GM23338 (cell line): Measurements from ENCODE around the gene RASL11A. TPM values are rescaled to one million over a fixed set of nuclear protein-coding genes. Genes with fewer than 3 reads are reported as not detected.

Experiments used
- ATAC-seq: fragments of 200-7000 bp; cut with Tn5 transposase; 3 replicates; pipeline ENCODE4 v1.9.1; 2020
- DNase-seq: peaks from one replicate; pipeline ENCODE4 v3.0.0-alpha.2; 2015; ENCODE audit warnings: low spot score
- H2AFZ ChIP-seq: fragments of 200-600 bp; sonication (generic); 2 replicates; pipeline ENCODE4 v1.8.0; 2016; ENCODE audit warnings: antibody characterized with exemption, mild to moderate bottlenecking, moderate library complexity
- H3F3A ChIP-seq: fragments of 200-600 bp; sonication (generic); replicated peaks from 2 replicates; pipeline ENCODE4 v1.8.0; 2017; ENCODE audit warnings: antibody characterized with exemption, mixed run types, low read depth
- H3K27ac ChIP-seq: fragments of 200-600 bp; sonication (generic); 2 replicates; pipeline ENCODE4 v1.6.1; 2016; ENCODE audit warnings: low read depth
- H3K27me3 ChIP-seq: fragments of 200-600 bp; sonication (generic); 2 replicates; pipeline ENCODE4 v1.8.0; 2016; ENCODE audit warnings: mild to moderate bottlenecking, mixed run types, moderate library complexity; ENCODE audit not compliant: insufficient read depth
- H3K36me3 ChIP-seq: fragments of 200-600 bp; sonication (generic); 2 replicates; pipeline ENCODE4 v1.8.0; 2016; ENCODE audit warnings: mild to moderate bottlenecking; ENCODE audit not compliant: insufficient read depth
- H3K4me1 ChIP-seq: fragments of 200-600 bp; sonication (generic); 2 replicates; pipeline ENCODE4 v1.8.0; 2016; ENCODE audit warnings: mild to moderate bottlenecking, moderate library complexity; ENCODE audit not compliant: insufficient read depth
- H3K4me2 ChIP-seq: fragments of 200-600 bp; sonication (generic); 2 replicates; pipeline ENCODE4 v1.7.1; 2017; ENCODE audit warnings: mixed run types
- H3K4me3 ChIP-seq: fragments of 200-600 bp; sonication (generic); 2 replicates; pipeline ENCODE4 v1.6.1; 2016; ENCODE audit warnings: mixed run types
- H3K79me2 ChIP-seq: fragments of 200-600 bp; sonication (generic); replicated peaks from 2 replicates; pipeline ENCODE4 v1.8.0; 2017; ENCODE audit warnings: mild to moderate bottlenecking; ENCODE audit not compliant: insufficient read depth
- H3K9me2 ChIP-seq: fragments of 200-600 bp; sonication (generic); 2 replicates; pipeline ENCODE4 v1.8.0; 2017; ENCODE audit not compliant: insufficient read depth
- H4K20me1 ChIP-seq: fragments of 200-600 bp; sonication (generic); replicated peaks from 2 replicates; pipeline ENCODE4 v1.8.0; 2017; ENCODE audit warnings: mild to moderate bottlenecking; ENCODE audit not compliant: insufficient read depth
- H3K27ac Mint-ChIP-seq: 2 replicates; pipeline ENCODE4 v1.8.0; 2020; ENCODE audit warnings: inconsistent platforms, mild to moderate bottlenecking, moderate library complexity, mixed read lengths
- H3K27me3 Mint-ChIP-seq: 3 replicates; pipeline ENCODE4 v1.8.0; 2022; ENCODE audit warnings: low read depth, mild to moderate bottlenecking, moderate library complexity, mixed read lengths, inconsistent platforms; ENCODE audit not compliant: insufficient read depth, poor library complexity
- H3K36me3 Mint-ChIP-seq: 3 replicates; pipeline ENCODE4 v1.8.0; 2021; ENCODE audit warnings: low read depth, mild to moderate bottlenecking, inconsistent platforms, moderate library complexity, mixed read lengths
- H3K4me1 Mint-ChIP-seq: 3 replicates; pipeline ENCODE4 v1.8.0; 2020; ENCODE audit warnings: mild to moderate bottlenecking, inconsistent platforms, mixed read lengths
- H3K4me3 Mint-ChIP-seq: 3 replicates; pipeline ENCODE4 v1.8.0; 2021; ENCODE audit warnings: moderate library complexity, mild to moderate bottlenecking, inconsistent platforms, mixed read lengths
- H3K9me3 Mint-ChIP-seq: 3 replicates; pipeline ENCODE4 v1.8.0; 2020; ENCODE audit warnings: moderate library complexity, mild to moderate bottlenecking, inconsistent platforms, mixed read lengths
- CTCF ChIP-seq, 2 experiments: fragments of 200-600 bp in 1 of 2; sonication (generic) in 1 of 2; conservative IDR thresholded peaks; 2 replicates each; pipeline versions ENCODE4 v1.5.1 to v1.6.1; 2016 to 2017; ENCODE audit warnings: antibody characterized with exemption in 2 of 2, low read depth in 2 of 2, mild to moderate bottlenecking in 2 of 2, moderate library complexity in 1 of 2
- ETS1 ChIP-seq: IDR thresholded peaks from 2 replicates; pipeline ENCODE4 v1.6.1; 2016; ENCODE audit warnings: antibody characterized with exemption
- NANOG ChIP-seq: IDR thresholded peaks from 2 replicates; pipeline ENCODE4 v1.6.1; 2016; ENCODE audit warnings: antibody characterized with exemption, borderline replicate concordance
- POLR2AphosphoS5 ChIP-seq: IDR thresholded peaks from 2 replicates; pipeline ENCODE4 v1.6.1; 2016; ENCODE audit warnings: antibody characterized with exemption, low read depth
- REST ChIP-seq: IDR thresholded peaks from one replicate; pipeline ENCODE4 v1.6.1; 2018; ENCODE audit warnings: antibody characterized with exemption; ENCODE audit not compliant: unreplicated experiment
- STAT1 ChIP-seq: IDR thresholded peaks from one replicate; pipeline ENCODE4 v1.6.1; 2016; ENCODE audit warnings: antibody characterized with exemption; ENCODE audit not compliant: unreplicated experiment
- ZNF114 ChIP-seq: fragments of 250-450 bp; sonication (Bioruptor Pico); IDR thresholded peaks from 2 replicates; pipeline ENCODE4 v1.5.0; 2020; ENCODE audit warnings: mild to moderate bottlenecking, moderate library complexity
- ZNF331 ChIP-seq: fragments of 250-450 bp; sonication (Bioruptor Pico); IDR thresholded peaks from 2 replicates; pipeline ENCODE4 v1.5.0; 2020; ENCODE audit warnings: low read depth, mild to moderate bottlenecking, moderate library complexity
- polyA plus RNA-seq: library from polyadenylated mRNA; unstranded; fragments of >200 nt; fragmentation: Nextera tagmentation; extraction: Ambion mirVana; gene quantifications from 2 replicates; pipeline ENCODE4 v1.2.1, GENCODE V29; 2016
- total RNA-seq: library from RNA; depleted of rRNA; stranded (reverse); fragments of >200 nt; shearing (Covaris generic); gene quantifications from 2 replicates; pipeline ENCODE4 v1.2.3, GENCODE V29; 2014

Gene RASL11A
- total and polyA plus RNA-seq, 2 experiments from 2014 or later = 1.9 to 3.3 TPM

GRCh38 chr13:27257648-27258253, 12.9 kb upstream of the RASL11A start:
- DNase-seq = no peak
- Histone ChIP-seq H3K79me2 (peaks cover 39% of the 10 kb centered on the region), H3K4me3 (no peak overlapping the region), H3F3A (peaks cover 42% of the 10 kb centered on the region), H3K4me2 (no peak overlapping the region), H3K36me3 (peaks cover 44% of the 10 kb centered on the region), H3K4me1 (peaks cover 23% of the 10 kb centered on the region), H3K9me2 (no peaks in the 10 kb centered on the region), H3K27me3 (no peaks in the 10 kb centered on the region), H4K20me1 (peaks cover 18% of the 10 kb centered on the region; the same call in 1 of the 2 replicates), H2AFZ (no peak overlapping the region), H3K27ac (peak overlapping the region; percentile 89)
- H3K36me3 Mint-ChIP-seq = peaks cover 68% of the 10 kb centered on the region
- H3K27me3 Mint-ChIP-seq = peaks cover 5% of the 10 kb centered on the region
- H3K4me1 Mint-ChIP-seq = peaks cover 48% of the 10 kb centered on the region
- no peak for TF ChIP-seq REST
- TF ChIP-seq CTCF (conservative IDR thresholded peaks at IDR 0.05; ENCODE audit: low read depth in 2 of 2) = no peak
- TF ChIP-seq ETS1 = no peak
- TF ChIP-seq ZNF114 (CRISPR knock-in tag) = no peak
- no peak for TF ChIP-seq STAT1
- TF ChIP-seq POLR2AphosphoS5 = peak; percentile 41; the same call in 1 of the 2 replicates
- H3K4me3 Mint-ChIP-seq = no peak overlapping the region
- H3K27ac Mint-ChIP-seq = peak overlapping the region; percentile 88
- peak; percentile 10; the same call in 1 of the 3 replicates for ATAC-seq
- no peaks in the 10 kb centered on the region for H3K9me3 Mint-ChIP-seq

GRCh38 chr13:27258637-27259386, 11.8 kb upstream of the RASL11A start:
- Histone ChIP-seq H3K4me1 (peaks cover 17% of the 10 kb centered on the region), H3K27ac (peak overlapping the region; percentile 89), H3K4me2 (no peak overlapping the region), H3F3A (peaks cover 41% of the 10 kb centered on the region), H2AFZ (no peak overlapping the region), H3K27me3 (no peaks in the 10 kb centered on the region), H3K79me2 (peaks cover 29% of the 10 kb centered on the region), H3K36me3 (peaks cover 33% of the 10 kb centered on the region), H4K20me1 (peaks cover 15% of the 10 kb centered on the region; the same call in 1 of the 2 replicates), H3K4me3 (no peak overlapping the region), H3K9me2 (no peaks in the 10 kb centered on the region)
- Mint-ChIP-seq H3K36me3 (peaks cover 59% of the 10 kb centered on the region), H3K9me3 (no peaks in the 10 kb centered on the region), H3K4me1 (peaks cover 38% of the 10 kb centered on the region), H3K4me3 (no peak overlapping the region; the same call in 2 of the 3 replicates), H3K27me3 (peaks cover 5% of the 10 kb centered on the region), H3K27ac (peak overlapping the region; percentile 88)
- DNase-seq (no peak), ATAC-seq (peak; percentile 12; the same call in 2 of the 3 replicates)
- TF ChIP-seq ZNF331 (no peak), NANOG (no peak), POLR2AphosphoS5 (peak; percentile 31)
